Limb (tissue), 2 donors: ENCODE results near the gene ANKRD63.

Source experiments
- DNase-seq, 2 donors: peaks; one replicate each; pipeline ENCODE4 v3.0.0-alpha.2; 2016; ENCODE audit errors: extremely low spot score in 2 of 2

The ANKRD63 gene

GRCh38 chr15:40258544-40258943 lies 24.3 kb downstream of the ANKRD63 start:
- DNase-seq, result no peak

GRCh38 chr15:40257656-40258450 lies 25.0 kb downstream of the ANKRD63 start:
- DNase-seq, result no peak

- no peak for DNase-seq
These were observed 26.1 kb downstream of the ANKRD63 start for GRCh38 chr15:40256638-40257235.

DNA sequence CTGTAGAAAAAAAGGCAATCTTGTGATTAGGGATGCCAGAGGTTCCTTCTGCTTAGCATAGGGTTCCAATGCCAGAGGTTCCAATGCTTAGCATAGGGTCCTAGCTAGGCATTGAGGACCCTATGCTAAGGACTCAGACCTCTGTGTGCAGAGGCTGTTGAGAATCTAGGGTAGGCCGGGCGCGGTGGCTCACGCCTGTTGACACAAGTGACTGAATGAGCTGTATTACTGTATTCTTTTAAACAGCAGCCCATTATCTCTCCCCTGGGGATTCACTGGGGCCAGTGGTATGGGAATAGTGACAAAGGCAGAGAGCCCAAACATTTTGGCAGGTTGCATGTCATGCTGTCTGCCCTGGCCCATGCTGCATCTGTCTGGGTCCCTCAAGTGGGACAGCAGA lies 27.8 kb downstream of the ANKRD63 start:
- no peak for DNase-seq

GRCh38 chr15:40254452-40254851 lies 28.4 kb downstream of the ANKRD63 start:
- no peak for DNase-seq

DNA sequence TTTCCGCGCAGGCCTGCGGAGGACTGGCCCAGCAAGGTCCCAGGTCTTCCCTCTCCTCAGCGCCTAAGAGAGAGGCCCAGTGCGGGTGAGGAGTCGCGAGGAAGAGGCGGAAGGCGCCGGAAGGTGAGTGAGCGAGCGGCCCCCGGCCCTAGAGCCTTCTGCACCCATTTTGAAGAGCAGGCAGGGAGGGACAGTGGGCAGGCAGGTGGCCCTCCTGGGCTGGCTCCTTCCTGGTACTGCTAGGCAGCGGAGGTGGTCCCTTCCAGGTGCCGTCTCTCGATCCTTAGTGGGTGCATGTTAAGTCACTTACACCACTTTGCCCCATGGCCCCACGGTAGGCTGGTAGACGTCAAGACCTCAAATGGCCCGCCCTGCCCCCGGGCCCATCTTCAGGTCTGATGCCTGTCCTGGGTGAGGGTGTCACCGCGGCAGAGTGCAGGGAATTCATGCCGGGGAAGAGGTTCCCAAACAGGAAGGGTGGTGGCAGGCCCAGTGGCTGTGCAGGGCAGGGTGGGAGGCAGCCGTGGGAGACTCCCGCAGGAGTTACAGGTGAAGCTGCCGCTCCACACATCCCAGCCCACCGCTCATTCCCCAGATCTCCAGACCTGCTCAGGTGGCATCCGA lies 29.6 kb downstream of the ANKRD63 start:
- DNase-seq, result no peak

DNA sequence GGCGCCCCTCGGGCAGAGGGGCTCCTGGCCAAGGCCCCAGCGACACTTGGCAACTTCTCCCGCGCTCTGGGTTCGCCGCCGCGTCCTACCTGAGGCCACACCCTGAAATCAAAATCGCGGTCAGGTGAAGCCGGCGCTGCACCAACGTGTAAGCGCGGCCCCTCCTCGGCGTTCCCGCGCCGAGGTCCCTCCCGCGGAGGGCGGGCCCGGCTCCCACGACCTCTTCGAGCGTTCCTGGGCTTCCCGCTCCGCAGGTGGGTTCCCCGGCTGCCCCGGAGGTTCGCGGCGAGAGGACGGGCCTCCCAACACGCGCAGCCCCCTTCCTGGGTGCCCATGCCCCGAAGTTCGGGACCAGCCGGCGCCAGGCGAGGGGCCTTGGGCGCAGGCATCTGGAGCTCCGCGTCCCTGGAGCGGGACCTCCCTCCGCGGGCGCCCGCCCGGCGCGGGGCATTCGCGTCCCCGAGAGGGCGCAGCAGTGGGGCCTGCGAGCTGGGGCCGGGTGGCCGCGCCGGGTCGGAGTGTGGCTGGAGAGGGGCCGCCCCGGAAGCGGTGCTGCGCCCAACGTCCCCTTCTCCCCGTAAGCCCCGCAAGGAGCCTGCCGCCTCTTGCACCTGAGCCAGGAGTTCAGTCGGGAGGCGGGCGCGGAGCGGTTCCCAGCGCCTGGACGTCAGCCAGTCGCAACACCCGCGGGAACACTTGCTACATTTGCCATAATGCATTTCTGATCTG lies 30.3 kb downstream of the ANKRD63 start:
- peak in 1 of 2 donors; percentile 69 for DNase-seq

DNA sequence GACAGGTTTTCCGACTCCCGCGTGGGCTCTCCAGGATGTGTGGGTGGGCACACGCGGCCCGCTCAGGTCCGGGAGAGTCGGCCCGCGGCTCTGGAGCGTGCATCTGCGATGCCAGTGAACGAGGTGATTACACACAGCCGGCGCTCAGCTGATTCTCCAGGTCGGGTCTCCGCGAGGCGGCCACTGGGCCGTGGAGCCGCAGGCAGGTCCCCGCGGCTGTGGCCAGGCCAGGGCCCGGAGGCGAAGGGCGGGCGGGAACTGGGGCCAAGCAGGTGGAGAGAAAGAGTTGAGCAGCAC lies 30.8 kb downstream of the ANKRD63 start:
- DNase-seq, result no peak

GRCh38 chr15:40251486-40252140 lies 31.3 kb downstream of the ANKRD63 start:
- DNase-seq, result no peak

- DNase-seq, result no peak
These were observed 31.9 kb downstream of the ANKRD63 start for GRCh38 chr15:40250771-40251483.

GRCh38 chr15:40250304-40250656 lies 32.6 kb downstream of the ANKRD63 start:
- no peak for DNase-seq

GRCh38 chr15:40249477-40250303 lies 33.2 kb downstream of the ANKRD63 start:
- DNase-seq, result no peak

- DNase-seq, result peak in 1 of 2 donors; percentile 18
These were observed 34.7 kb downstream of the ANKRD63 start for GRCh38 chr15:40248006-40248783.

DNA sequence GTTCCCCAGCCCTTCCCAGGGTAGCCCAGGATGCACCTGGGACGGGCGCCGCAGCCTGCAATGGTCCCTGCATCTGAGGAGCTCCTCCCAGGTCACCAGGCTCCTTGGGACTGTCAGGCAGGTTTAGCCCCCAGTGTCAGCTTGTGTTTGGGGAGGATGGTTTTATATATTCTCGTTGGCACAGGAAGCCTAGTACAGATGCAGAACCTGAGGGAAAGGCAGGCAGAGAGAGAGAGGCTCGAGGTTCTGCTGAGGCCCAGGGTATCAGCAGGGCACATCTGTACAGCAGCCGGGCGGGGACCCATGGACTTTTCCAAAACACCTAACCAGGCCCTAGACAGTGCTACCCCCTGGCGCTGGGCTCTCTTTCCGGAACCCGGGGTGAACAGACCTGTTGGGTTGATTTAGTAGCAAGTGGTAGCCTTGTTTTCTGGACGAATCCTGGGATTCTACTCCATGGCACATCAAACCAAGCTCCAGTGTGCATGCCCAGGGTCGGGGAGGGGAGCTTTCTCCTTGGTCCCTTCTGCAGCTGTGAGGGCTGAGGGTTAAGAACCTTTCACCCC lies 35.4 kb downstream of the ANKRD63 start:
- peak in 1 of 2 donors; percentile 11 for DNase-seq

DNA sequence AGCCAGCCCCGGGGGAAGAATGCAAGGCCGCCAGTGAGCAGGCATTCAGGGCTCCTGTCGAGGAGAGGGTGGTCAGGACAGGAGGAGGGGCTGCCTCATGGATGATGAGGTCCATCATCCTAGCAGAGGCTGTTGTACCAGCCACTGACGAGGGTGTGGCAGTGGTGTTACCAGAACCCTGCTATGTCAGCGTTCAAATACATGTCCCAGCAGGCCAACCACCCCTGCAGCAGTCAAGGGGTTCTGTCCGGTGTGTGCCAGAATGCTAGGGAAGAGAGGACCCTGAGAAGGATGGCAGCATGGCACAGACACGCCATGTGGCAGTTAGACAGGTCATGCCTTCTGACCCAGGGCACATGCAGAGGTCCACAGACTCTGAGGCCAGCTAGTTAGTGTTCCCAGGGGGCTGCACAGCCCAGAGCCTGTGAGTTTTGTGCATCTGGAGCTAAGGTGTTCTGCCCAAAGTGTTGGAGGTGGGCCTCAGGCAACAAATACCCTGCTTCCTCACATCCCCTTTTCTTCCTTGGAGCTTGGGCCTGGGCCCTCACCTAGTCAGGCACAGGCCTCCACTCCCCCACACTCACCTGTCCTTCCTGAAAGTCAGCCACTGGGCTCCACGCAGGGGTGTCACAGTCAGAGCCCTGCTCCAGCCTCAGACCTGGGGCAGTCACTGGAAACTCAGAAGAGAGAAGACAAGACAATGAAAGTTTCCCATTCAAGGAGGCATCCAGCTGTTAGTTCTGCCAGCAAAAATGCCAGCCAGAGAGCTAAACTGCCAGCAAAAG lies 36.2 kb downstream of the ANKRD63 start:
- DNase-seq, result peak in 1 of 2 donors; percentile 14

DNA sequence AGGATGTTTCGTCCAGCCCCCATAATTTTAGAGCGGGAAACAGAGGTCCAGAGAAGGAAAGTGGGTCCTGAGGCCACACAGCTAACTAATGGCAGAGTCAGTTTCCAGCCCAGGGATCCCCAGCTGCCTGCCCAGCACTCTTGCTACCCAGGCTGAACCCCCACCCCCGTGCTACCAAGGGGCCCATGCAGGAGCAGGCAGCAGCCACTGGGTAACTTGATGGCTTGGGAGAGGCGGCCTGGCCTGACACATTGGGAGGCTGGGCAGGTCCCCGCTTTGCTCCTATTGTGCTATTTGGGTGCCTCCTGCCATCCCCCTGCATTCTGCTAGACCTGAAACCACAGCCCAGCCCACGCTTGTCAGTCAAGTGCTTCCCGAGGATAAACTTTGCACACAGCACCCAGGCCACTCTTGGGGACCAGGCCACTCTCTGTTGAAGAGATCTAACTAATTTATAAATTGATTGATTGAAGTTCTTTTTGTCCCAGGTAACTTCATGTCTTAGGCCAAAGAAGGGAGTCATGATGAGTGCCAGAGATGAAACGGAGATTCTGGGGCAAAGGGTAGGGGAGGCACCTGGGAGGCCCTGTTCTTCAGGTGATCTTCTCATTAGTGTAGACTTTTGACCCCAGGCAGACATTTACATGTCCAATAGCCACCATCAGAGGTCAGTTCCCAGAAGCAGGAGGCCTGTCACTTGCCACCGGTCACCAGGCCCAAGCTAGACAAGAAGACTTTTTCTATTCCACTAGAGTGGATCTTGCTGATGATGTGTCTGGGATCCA lies 37.0 kb downstream of the ANKRD63 start:
- no peak for DNase-seq

DNA sequence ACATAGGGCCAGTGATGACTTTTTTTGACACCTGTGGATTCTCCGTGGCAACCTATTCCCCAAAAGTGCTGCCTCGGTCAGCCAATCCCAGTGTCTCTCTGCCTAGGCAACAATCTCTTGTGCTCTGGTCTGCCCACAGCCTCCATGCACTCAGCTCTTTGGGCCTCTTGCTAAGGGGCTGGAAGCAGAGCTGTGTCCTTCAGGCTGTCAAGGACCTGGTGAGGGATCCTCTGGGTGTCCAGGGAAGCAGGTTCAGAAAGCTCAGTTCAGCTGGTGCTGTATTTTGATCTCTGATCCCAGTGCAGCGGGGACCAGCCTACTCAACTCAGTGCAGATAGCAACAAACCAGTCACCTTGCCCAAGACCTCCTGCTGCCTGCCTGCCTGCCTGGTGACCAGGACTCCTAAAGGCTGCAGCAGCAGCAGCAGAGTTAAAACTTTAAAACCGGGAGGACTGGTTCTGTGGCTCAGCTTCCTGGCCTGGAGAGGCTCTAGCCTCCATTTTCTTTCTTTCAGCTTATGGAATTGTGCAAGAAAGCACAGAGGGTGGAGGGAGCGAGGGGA lies 37.8 kb downstream of the ANKRD63 start:
- no peak for DNase-seq
